H9 (cell line): ENCODE data around the gene SREK1IP1. TPM values are rescaled to one million over a fixed set of nuclear protein-coding genes. Genes with fewer than 3 reads are reported as not detected.

Experiments
- DNase-seq: peaks from one replicate; pipeline ENCODE4 v3.0.0-alpha.2; 2017
- H2AFZ ChIP-seq: one replicate; pipeline ENCODE4 v1.6.1; 2013; ENCODE audit warnings: mild to moderate bottlenecking, low read length, control low read depth, moderate library complexity
- H2AK5ac ChIP-seq: 2 replicates; pipeline ENCODE4 v1.6.1; 2013; ENCODE audit warnings: low read length, control low read depth, mixed read lengths; ENCODE audit not compliant: insufficient read length
- H2BK120ac ChIP-seq: one replicate; pipeline ENCODE4 v1.6.1; 2013; ENCODE audit warnings: low read depth, mild to moderate bottlenecking, low read length, control low read depth, inconsistent platforms; ENCODE audit not compliant: poor library complexity, severe bottlenecking
- H2BK12ac ChIP-seq: 2 replicates; pipeline ENCODE4 v1.6.1; 2013; ENCODE audit warnings: low read length, control low read depth, mixed read lengths, low read depth; ENCODE audit not compliant: insufficient read length
- H2BK15ac ChIP-seq: 2 replicates; pipeline ENCODE4 v1.6.1; 2013; ENCODE audit warnings: low read depth, low read length, control low read depth
- H2BK20ac ChIP-seq: one replicate; pipeline ENCODE4 v1.6.1; 2013; ENCODE audit warnings: low read depth, mild to moderate bottlenecking, low read length, control low read depth, inconsistent platforms; ENCODE audit not compliant: poor library complexity, severe bottlenecking
- H2BK5ac ChIP-seq: 2 replicates; pipeline ENCODE4 v1.6.1; 2013; ENCODE audit warnings: low read length, control low read depth, mixed read lengths; ENCODE audit not compliant: insufficient read length
- H3K14ac ChIP-seq: 2 replicates; pipeline ENCODE4 v1.6.1; 2013; ENCODE audit warnings: low read length, control low read depth; ENCODE audit not compliant: insufficient read depth
- H3K18ac ChIP-seq: 2 replicates; pipeline ENCODE4 v1.6.1; 2013; ENCODE audit warnings: low read depth, mild to moderate bottlenecking, mixed read lengths, low read length, control low read depth; ENCODE audit not compliant: insufficient read length
- H3K23ac ChIP-seq: 2 replicates; pipeline ENCODE4 v1.6.1; 2013; ENCODE audit warnings: low read length, control low read depth, mixed read lengths, low read depth; ENCODE audit not compliant: insufficient read length
- H3K23me2 ChIP-seq: 2 replicates; pipeline ENCODE4 v1.6.1; 2013; ENCODE audit warnings: low read depth, mild to moderate bottlenecking, mixed read lengths, low read length, control low read depth; ENCODE audit not compliant: insufficient read length, poor library complexity, severe bottlenecking
- H3K27ac ChIP-seq: 2 replicates; pipeline ENCODE4 v1.5.1; 2013; ENCODE audit warnings: low read length, control low read depth, mixed read lengths, low read depth; ENCODE audit not compliant: insufficient read length
- H3K27me3 ChIP-seq: 2 replicates; pipeline ENCODE4 v1.6.1; 2013; ENCODE audit warnings: low read length, control low read depth, inconsistent platforms; ENCODE audit not compliant: insufficient read depth
- H3K4ac ChIP-seq: 2 replicates; pipeline ENCODE4 v1.6.1; 2013; ENCODE audit warnings: low read depth, mild to moderate bottlenecking, control low read depth, inconsistent platforms, low read length, moderate library complexity
- H3K4me1 ChIP-seq: 2 replicates; pipeline ENCODE4 v1.6.1; 2013; ENCODE audit warnings: low read length, control low read depth, inconsistent platforms; ENCODE audit not compliant: insufficient read depth
- H3K4me2 ChIP-seq: 2 replicates; pipeline ENCODE4 v1.6.1; 2013; ENCODE audit warnings: low read length, control low read depth, mixed read lengths; ENCODE audit not compliant: insufficient read length, insufficient read depth
- H3K56ac ChIP-seq: 2 replicates; pipeline ENCODE4 v1.6.1; 2013; ENCODE audit warnings: low read depth, mild to moderate bottlenecking, mixed read lengths, low read length, control low read depth; ENCODE audit not compliant: insufficient read length
- H3K79me1 ChIP-seq: 2 replicates; pipeline ENCODE4 v1.6.1; 2013; ENCODE audit warnings: low read depth, mild to moderate bottlenecking, moderate library complexity, low read length, control low read depth, inconsistent platforms; ENCODE audit not compliant: insufficient read depth, poor library complexity, severe bottlenecking
- H3K79me2 ChIP-seq: 2 replicates; pipeline ENCODE4 v1.6.1; 2013; ENCODE audit warnings: low read length, control low read depth, inconsistent platforms; ENCODE audit not compliant: insufficient read depth
- H3K9ac ChIP-seq: 2 replicates; pipeline ENCODE4 v1.6.1; 2013; ENCODE audit warnings: low read length, control low read depth, mixed read lengths; ENCODE audit not compliant: insufficient read length; ENCODE audit errors: extremely low read depth
- H3K9me3 ChIP-seq: one replicate; pipeline ENCODE4 v1.6.1; 2013; ENCODE audit warnings: low read depth, low read length, inconsistent platforms; ENCODE audit not compliant: control insufficient read depth
- H3T11ph ChIP-seq: one replicate; pipeline ENCODE4 v1.6.1; 2013; ENCODE audit warnings: mild to moderate bottlenecking, low read length, control low read depth, inconsistent platforms
- H4K20me1 ChIP-seq: one replicate; pipeline ENCODE4 v1.6.1; 2013; ENCODE audit not compliant: control insufficient read depth, insufficient read length, insufficient read depth
- H4K5ac ChIP-seq: 2 replicates; pipeline ENCODE4 v1.6.1; 2013; ENCODE audit warnings: low read depth, mild to moderate bottlenecking, mixed read lengths, low read length, control low read depth; ENCODE audit not compliant: insufficient read length
- H4K8ac ChIP-seq: replicated peaks from 2 replicates; pipeline ENCODE4 v1.6.1; 2013; ENCODE audit warnings: low read length, control low read depth, mixed read lengths, low read depth; ENCODE audit not compliant: insufficient read length
- H4K91ac ChIP-seq: 2 replicates; pipeline ENCODE4 v1.6.1; 2013; ENCODE audit warnings: low read depth, mild to moderate bottlenecking, moderate library complexity, mixed read lengths, low read length, control low read depth; ENCODE audit not compliant: insufficient read length
- H3K27ac Mint-ChIP-seq, 3 experiments: 2 replicates in 2 of 3; 3 replicates in 1 of 3; pipeline ENCODE4 v1.8.0; 2020 to 2021; ENCODE audit warnings: mixed read lengths in 3 of 3, mild to moderate bottlenecking in 1 of 3, moderate library complexity in 1 of 3
- H3K27me3 Mint-ChIP-seq: 2 replicates; pipeline ENCODE4 v1.8.0; 2021; ENCODE audit warnings: low read depth, mild to moderate bottlenecking, moderate library complexity, mixed read lengths
- H3K36me3 Mint-ChIP-seq, 3 experiments: 2 replicates in 2 of 3; 3 replicates in 1 of 3; pipeline ENCODE4 v1.8.0; 2020 to 2021; ENCODE audit warnings: low read depth in 3 of 3, mixed read lengths in 3 of 3; ENCODE audit not compliant: insufficient read depth in 1 of 3
- H3K4me1 Mint-ChIP-seq, 2 experiments: 2 replicates each; pipeline ENCODE4 v1.8.0; 2020; ENCODE audit warnings: mixed read lengths in 2 of 2
- H3K4me3 Mint-ChIP-seq, 2 experiments: 2 replicates in 1 of 2; 3 replicates in 1 of 2; pipeline ENCODE4 v1.8.0; 2020 to 2021; ENCODE audit warnings: mild to moderate bottlenecking in 2 of 2, mixed read lengths in 2 of 2, moderate library complexity in 1 of 2
- H3K9me3 Mint-ChIP-seq, 2 experiments: 2 replicates in 1 of 2; 3 replicates in 1 of 2; pipeline ENCODE4 v1.8.0; 2020; ENCODE audit warnings: mild to moderate bottlenecking in 2 of 2, mixed read lengths in 2 of 2, moderate library complexity in 1 of 2
- CTCF ChIP-seq: fragments of 200-600 bp; sonication (generic); conservative IDR thresholded peaks from 3 replicates; pipeline ENCODE4 v1.8.0; 2021; ENCODE audit warnings: antibody characterized with exemption, mild to moderate bottlenecking
- total RNA-seq: library from RNA; stranded (reverse); gene quantifications from 2 replicates; pipeline ENCODE4 v1.2.1, GENCODE V29; 2021

The SREK1IP1 gene
- total RNA-seq, 1 experiment from 2014 or later = 28.6 TPM

GRCh38 chr5:64792469-64792868 is 24.0 kb upstream of the SREK1IP1 start:
- no peak overlapping the region for H3K56ac ChIP-seq
- H3K79me2 ChIP-seq = no peaks in the 10 kb centered on the region
- Mint-ChIP-seq H3K9me3 (peaks cover 0 to 3% of the 10 kb centered on the region in 2 experiments; a peak in 2 of 5 replicates), H3K4me3 (no peak overlapping the region), H3K27me3 (no peaks in the 10 kb centered on the region), H3K4me1 (0 out of 4 replicates have a peak, but pooled peaks cover 0 to 2% of the 10 kb centered on the region in 2 experiments), H3K36me3 (peaks cover 8 to 11% (median 8%) of the 10 kb centered on the region in 3 experiments; a peak in 5 of 7 replicates), H3K27ac (no peak overlapping the region)
- no peaks in the 10 kb centered on the region for H3K27me3 ChIP-seq
- H2BK5ac ChIP-seq = no peak overlapping the region
- H3T11ph ChIP-seq = no peak overlapping the region
- no peak overlapping the region for H2BK20ac ChIP-seq
- H3K4ac ChIP-seq = no peak overlapping the region
- H2AFZ ChIP-seq = no peak overlapping the region
- H2BK15ac ChIP-seq = no peak overlapping the region
- H2AK5ac ChIP-seq = no peak overlapping the region
- no peaks in the 10 kb centered on the region for H3K9me3 ChIP-seq
- H2BK120ac ChIP-seq = no peak overlapping the region
- no peak overlapping the region for H3K14ac ChIP-seq
- no peaks in the 10 kb centered on the region for H3K23me2 ChIP-seq
- H4K91ac ChIP-seq = no peak overlapping the region
- H4K8ac ChIP-seq = no peak overlapping the region
- H3K9ac ChIP-seq = no peak overlapping the region
- H4K20me1 ChIP-seq = no peaks in the 10 kb centered on the region
- no peak overlapping the region for H3K23ac ChIP-seq
- H4K5ac ChIP-seq = no peak overlapping the region
- H3K79me1 ChIP-seq = no peaks in the 10 kb centered on the region
- no peak overlapping the region for H2BK12ac ChIP-seq
- no peak for TF ChIP-seq CTCF
- no peak for DNase-seq
- no peak overlapping the region for H3K27ac ChIP-seq
- no peak overlapping the region for H3K18ac ChIP-seq
- H3K4me1 ChIP-seq = no peaks in the 10 kb centered on the region
- no peak overlapping the region for H3K4me2 ChIP-seq
